ENCODE results near the gene C1QTNF6. TPM values are rescaled to one million over a fixed set of nuclear protein-coding genes. Genes with fewer than 3 reads are reported as not detected.

The C1QTNF6 gene
- total and polyA plus RNA-seq, 10 of the 15 experiments (the other 5 are each of a cell fraction or from before 2014, with no cell fraction given): 0.16 to 4.1 (median 1.3) TPM

DNA sequence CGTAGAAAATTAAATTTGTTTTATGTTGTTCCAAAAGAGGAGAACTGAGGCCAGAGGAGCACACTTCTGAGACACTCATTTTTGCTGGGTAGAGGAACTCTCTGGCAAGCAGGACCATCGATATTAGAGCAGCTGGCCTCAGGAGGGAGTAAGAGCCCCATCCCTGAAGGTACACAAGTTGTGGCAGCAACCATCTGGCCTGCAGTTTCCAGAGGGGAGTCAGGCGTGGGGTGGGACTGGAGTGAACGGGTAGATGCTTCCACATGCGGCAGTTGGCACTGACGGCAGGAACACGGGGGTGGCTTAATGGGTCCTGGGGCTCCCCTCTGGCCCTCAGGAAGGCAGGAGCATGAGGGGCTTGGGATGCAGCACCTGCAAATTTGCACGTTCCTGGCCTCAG lies 37.4 kb upstream of the C1QTNF6 start (continued):
- TF ChIP-seq, protein P1, sequence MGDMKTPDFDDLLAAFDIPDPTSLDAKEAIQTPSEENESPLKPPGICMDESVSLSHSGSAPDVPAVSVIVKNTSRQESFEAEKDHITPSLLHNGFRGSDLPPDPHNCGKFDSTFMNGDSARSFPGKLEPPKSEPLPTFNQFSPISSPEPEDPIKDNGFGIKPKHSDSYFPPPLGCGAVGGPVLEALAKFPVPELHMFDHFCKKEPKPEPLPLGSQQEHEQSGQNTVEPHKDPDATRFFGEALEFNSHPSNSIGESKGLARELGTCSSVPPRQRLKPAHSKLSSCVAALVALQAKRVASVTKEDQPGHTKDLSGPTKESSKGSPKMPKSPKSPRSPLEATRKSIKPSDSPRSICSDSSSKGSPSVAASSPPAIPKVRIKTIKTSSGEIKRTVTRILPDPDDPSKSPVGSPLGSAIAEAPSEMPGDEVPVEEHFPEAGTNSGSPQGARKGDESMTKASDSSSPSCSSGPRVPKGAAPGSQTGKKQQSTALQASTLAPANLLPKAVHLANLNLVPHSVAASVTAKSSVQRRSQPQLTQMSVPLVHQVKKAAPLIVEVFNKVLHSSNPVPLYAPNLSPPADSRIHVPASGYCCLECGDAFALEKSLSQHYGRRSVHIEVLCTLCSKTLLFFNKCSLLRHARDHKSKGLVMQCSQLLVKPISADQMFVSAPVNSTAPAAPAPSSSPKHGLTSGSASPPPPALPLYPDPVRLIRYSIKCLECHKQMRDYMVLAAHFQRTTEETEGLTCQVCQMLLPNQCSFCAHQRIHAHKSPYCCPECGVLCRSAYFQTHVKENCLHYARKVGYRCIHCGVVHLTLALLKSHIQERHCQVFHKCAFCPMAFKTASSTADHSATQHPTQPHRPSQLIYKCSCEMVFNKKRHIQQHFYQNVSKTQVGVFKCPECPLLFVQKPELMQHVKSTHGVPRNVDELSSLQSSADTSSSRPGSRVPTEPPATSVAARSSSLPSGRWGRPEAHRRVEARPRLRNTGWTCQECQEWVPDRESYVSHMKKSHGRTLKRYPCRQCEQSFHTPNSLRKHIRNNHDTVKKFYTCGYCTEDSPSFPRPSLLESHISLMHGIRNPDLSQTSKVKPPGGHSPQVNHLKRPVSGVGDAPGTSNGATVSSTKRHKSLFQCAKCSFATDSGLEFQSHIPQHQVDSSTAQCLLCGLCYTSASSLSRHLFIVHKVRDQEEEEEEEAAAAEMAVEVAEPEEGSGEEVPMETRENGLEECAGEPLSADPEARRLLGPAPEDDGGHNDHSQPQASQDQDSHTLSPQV (IDR thresholded peaks at IDR 0.05): no peak
- no peak for TF ChIP-seq IKZF1 (conservative IDR thresholded peaks at IDR 0.05)
- TF ChIP-seq ZNF207 (IDR thresholded peaks at IDR 0.05; ENCODE audit: borderline replicate concordance): no peak
- TF ChIP-seq MYC (IDR thresholded peaks at IDR 0.05; ENCODE audit: insufficient read depth, insufficient read length, insufficient replicate concordance, low read length, severe bottlenecking): no peak
- TF ChIP-seq, protein P2, sequence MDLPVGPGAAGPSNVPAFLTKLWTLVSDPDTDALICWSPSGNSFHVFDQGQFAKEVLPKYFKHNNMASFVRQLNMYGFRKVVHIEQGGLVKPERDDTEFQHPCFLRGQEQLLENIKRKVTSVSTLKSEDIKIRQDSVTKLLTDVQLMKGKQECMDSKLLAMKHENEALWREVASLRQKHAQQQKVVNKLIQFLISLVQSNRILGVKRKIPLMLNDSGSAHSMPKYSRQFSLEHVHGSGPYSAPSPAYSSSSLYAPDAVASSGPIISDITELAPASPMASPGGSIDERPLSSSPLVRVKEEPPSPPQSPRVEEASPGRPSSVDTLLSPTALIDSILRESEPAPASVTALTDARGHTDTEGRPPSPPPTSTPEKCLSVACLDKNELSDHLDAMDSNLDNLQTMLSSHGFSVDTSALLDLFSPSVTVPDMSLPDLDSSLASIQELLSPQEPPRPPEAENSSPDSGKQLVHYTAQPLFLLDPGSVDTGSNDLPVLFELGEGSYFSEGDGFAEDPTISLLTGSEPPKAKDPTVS (IDR thresholded peaks at IDR 0.05; ENCODE audit: low read depth, low read length): no peak
- TF ChIP-seq SMC3 (IDR thresholded peaks at IDR 0.05; ENCODE audit: borderline replicate concordance, low read length): peak; percentile 10; the same call in 1 of the 2 replicates
- TF ChIP-seq EED (IDR thresholded peaks at IDR 0.05; ENCODE audit: low read depth): no peak
- TF ChIP-seq, protein P3, sequence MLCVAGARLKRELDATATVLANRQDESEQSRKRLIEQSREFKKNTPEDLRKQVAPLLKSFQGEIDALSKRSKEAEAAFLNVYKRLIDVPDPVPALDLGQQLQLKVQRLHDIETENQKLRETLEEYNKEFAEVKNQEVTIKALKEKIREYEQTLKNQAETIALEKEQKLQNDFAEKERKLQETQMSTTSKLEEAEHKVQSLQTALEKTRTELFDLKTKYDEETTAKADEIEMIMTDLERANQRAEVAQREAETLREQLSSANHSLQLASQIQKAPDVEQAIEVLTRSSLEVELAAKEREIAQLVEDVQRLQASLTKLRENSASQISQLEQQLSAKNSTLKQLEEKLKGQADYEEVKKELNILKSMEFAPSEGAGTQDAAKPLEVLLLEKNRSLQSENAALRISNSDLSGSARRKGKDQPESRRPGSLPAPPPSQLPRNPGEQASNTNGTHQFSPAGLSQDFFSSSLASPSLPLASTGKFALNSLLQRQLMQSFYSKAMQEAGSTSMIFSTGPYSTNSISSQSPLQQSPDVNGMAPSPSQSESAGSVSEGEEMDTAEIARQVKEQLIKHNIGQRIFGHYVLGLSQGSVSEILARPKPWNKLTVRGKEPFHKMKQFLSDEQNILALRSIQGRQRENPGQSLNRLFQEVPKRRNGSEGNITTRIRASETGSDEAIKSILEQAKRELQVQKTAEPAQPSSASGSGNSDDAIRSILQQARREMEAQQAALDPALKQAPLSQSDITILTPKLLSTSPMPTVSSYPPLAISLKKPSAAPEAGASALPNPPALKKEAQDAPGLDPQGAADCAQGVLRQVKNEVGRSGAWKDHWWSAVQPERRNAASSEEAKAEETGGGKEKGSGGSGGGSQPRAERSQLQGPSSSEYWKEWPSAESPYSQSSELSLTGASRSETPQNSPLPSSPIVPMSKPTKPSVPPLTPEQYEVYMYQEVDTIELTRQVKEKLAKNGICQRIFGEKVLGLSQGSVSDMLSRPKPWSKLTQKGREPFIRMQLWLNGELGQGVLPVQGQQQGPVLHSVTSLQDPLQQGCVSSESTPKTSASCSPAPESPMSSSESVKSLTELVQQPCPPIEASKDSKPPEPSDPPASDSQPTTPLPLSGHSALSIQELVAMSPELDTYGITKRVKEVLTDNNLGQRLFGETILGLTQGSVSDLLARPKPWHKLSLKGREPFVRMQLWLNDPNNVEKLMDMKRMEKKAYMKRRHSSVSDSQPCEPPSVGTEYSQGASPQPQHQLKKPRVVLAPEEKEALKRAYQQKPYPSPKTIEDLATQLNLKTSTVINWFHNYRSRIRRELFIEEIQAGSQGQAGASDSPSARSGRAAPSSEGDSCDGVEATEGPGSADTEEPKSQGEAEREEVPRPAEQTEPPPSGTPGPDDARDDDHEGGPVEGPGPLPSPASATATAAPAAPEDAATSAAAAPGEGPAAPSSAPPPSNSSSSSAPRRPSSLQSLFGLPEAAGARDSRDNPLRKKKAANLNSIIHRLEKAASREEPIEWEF (IDR thresholded peaks at IDR 0.05; ENCODE audit: insufficient replicate concordance, low read depth, low read length): no peak
- peak; percentile 21; the same call in 1 of the 2 replicates for TF ChIP-seq HDGF (IDR thresholded peaks at IDR 0.05)
- no peak for TF ChIP-seq NFXL1 (IDR thresholded peaks at IDR 0.05; ENCODE audit: borderline replicate concordance)
- TF ChIP-seq, protein P4, sequence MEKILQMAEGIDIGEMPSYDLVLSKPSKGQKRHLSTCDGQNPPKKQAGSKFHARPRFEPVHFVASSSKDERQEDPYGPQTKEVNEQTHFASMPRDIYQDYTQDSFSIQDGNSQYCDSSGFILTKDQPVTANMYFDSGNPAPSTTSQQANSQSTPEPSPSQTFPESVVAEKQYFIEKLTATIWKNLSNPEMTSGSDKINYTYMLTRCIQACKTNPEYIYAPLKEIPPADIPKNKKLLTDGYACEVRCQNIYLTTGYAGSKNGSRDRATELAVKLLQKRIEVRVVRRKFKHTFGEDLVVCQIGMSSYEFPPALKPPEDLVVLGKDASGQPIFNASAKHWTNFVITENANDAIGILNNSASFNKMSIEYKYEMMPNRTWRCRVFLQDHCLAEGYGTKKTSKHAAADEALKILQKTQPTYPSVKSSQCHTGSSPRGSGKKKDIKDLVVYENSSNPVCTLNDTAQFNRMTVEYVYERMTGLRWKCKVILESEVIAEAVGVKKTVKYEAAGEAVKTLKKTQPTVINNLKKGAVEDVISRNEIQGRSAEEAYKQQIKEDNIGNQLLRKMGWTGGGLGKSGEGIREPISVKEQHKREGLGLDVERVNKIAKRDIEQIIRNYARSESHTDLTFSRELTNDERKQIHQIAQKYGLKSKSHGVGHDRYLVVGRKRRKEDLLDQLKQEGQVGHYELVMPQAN (conservative IDR thresholded peaks at IDR 0.05): no peak
- no peak for TF ChIP-seq RBBP5 (conservative IDR thresholded peaks at IDR 0.05)
- no peak for TF ChIP-seq RB1 (IDR thresholded peaks at IDR 0.05; ENCODE audit: borderline replicate concordance)
- no peak for TF ChIP-seq SUZ12 (IDR thresholded peaks at IDR 0.05; ENCODE audit: unreplicated experiment)
- TF ChIP-seq SMARCA5 (IDR thresholded peaks at IDR 0.05): no peak
- no peak for TF ChIP-seq BCL11A (IDR thresholded peaks at IDR 0.05; ENCODE audit: low read depth, low read length)
- TF ChIP-seq TCF3 (IDR thresholded peaks at IDR 0.05; ENCODE audit: borderline replicate concordance, insufficient read depth, low read depth, low read length): no peak

Data from GM12878 (cell line).